NCI-H2029 treated with DMSO at 0.1 percent for 48 hours (cell line): ENCODE data around the gene SRXN1.
A peak's percentile ranks its signal among the peaks of the same experiment; 100 is the strongest.

Source experiments
- DNase-seq: peaks from one replicate; lab custom pipeline; 2025; lab: John Stamatoyannopoulos, UW

The SRXN1 gene

GRCh38 chr20:675453-676314 is 22.7 kb upstream of the SRXN1 start, which contains the start of gene SCRT2:
Gene SCRT2, minus strand, starts transcription at chr20:675802. Its CDS starts 201 bp downstream, at chr20:675601.
- DNase-seq: no peak

DNA sequence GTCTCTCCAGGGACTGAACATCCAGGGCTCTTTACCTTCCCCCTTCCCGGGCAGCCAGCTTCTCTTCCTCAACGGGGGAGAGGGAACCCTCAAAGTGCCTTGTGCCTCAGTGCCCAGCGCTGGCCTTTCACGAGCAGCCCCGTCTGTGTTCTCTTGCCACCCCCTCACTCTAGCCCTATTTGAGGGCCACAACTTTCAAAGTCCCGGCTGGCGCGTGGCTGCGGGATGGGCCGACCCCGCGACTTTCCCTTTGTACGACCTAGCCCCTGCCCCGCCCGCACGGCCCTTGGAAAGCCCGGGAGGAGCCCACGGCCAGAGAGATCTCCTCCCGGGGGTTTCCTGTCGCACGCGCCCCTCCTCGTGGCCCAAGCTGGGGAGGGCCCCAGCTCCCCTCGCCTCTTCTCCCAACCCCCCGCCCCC is 22.0 kb upstream of the SRXN1 start:
- no peak for DNase-seq

DNA sequence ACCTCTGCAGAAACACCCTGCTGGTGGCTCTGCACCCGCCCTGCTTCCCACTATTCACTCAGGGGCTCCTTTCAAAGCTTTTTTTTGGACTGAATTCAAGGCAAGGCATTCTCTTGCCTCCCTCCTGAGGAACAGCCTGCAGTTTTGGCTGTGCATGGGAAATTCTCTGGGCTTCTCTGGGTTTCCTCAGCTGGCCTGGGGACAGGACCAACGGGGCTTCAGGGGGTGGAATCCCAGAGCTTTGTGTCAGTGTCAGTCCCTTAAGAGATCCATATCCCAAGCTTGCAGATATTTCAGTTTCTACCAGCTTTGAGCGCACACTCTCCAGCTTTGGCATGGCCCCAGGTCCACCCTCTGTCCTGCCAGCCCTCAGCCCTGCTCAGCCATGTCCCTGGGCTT is 20.6 kb upstream of the SRXN1 start:
- DNase-seq: no peak

GRCh38 chr20:672963-673602 is 20.1 kb upstream of the SRXN1 start:
- DNase-seq: no peak

DNA sequence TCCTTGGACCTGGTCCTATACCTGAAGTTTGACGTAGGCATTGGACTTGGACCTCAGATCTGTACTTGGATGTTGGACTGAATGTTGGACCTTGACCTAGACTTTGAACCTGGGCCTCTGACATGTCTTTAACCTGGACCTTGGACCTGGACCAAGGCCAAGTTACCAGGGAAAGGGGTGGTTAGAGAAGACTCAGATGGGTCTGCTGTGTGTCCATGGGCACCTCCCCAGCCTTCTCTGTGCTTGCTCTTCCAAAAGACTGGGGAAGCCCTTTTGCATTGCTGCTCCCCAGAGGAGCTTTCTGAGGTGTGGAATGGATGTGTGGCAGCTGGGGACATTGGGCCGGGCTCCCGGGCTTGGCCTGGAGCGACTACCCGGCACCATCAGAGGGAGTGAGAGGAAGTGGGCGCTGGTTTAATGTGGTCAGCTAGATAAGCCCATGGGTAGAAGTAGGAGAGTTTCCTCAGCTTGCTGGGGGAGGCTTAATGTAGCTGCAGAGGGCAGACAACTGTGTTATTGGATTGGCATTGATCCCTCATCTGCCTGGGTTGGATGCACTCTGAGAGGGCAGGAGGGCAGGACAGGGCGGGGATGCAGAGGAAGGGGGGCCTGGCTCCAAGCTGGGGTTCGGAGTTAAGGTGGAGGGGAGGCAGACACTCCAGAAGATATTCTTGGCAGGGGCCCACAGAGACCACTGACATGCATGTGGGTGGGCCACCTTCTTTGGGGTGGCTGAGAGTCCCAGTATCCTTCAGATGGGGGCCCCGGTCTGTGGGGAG is 18.4 kb upstream of the SRXN1 start:
- no peak for DNase-seq

GRCh38 chr20:669573-669972 is 16.6 kb upstream of the SRXN1 start:
- no peak for DNase-seq

- no peak for DNase-seq
Measured at GRCh38 chr20:668638-669037, 15.6 kb upstream of the SRXN1 start.

- no peak for DNase-seq
Measured at GRCh38 chr20:668050-668449, 15.1 kb upstream of the SRXN1 start.

- no peak for DNase-seq
Measured at GRCh38 chr20:667351-668034, 14.5 kb upstream of the SRXN1 start.

DNA sequence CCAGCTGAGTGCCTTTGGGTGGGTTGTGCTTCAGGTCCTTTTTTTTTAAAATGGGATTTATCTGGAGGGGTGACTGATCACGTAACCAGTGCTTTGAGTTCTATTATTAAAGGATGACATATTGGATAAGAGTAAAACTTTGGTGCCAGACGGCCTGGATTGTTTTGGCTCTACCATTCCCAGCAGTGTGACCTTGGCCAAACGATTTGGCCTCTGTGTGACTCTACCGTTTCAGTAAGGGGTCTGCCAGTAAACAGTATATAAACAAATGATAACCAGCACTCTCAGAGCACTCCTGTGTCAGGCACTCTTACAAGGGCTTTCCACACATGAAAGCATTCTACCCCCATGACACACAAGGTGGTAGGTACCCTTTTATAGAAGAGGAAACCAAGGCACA is 13.9 kb upstream of the SRXN1 start:
- no peak for DNase-seq

DNA sequence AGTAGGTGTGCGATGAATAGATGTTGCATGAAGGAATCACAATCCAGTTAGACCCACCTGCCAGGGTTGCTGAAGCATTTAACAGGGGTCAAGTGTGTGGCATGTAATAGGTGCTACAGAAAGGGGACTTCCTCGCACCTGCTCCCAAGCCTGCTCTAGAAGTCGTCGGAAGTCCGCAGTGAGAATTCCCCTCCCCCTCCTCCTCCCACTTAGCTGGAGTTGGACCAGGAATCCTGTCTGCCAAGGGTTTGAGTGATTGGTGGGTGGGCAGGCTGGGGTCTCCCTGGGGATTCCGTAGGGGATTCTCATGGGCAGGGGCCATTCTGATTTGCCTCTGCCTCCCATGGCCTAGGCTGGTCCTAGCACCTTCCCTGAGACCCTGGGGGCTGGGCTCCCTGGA is 12.3 kb upstream of the SRXN1 start:
- peak; percentile 18 for DNase-seq

DNA sequence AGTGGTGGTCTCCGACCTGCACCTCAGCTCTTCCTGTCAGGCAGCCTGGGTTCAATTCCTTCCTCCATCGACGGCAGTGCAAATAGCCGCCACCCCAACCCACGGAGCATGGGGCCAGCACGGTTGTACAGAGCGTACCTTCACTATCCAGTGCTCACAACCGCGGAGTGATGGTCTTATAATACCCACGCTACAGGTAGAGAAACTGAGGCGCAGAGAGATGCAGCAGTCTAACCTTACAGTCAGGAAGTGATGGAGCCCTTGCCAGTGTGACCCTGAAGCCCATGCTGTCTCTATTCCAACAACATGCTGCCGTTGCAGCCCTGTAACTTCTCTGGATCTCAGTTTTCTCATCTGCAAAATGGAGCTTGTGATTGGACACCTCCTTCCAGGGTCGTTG is 11.6 kb upstream of the SRXN1 start:
- DNase-seq: no peak

DNA sequence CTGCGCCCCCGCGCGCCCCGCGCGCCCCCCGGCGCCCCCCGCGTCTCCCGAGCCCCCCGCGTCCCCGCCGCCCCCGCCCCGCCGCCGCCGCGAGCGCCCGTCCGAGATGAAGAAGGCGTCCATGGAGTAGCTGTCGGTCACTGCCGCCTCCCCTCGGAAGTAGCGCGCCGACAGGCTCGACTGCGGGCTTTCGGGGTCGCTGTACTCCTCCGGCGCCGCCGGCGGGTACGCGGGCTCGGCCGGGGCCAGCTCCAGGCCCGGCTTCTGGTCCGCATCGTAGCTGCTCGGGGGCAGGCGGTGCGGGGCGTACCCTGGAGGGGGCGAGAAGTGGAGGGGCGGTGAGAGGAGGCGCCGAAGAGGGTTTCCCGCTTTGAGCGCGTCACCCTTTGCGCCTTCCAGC is 11.2 kb upstream of the SRXN1 start:
- no peak for DNase-seq

- DNase-seq: no peak
Measured at GRCh38 chr20:663315-664090, 10.5 kb upstream of the SRXN1 start.

DNA sequence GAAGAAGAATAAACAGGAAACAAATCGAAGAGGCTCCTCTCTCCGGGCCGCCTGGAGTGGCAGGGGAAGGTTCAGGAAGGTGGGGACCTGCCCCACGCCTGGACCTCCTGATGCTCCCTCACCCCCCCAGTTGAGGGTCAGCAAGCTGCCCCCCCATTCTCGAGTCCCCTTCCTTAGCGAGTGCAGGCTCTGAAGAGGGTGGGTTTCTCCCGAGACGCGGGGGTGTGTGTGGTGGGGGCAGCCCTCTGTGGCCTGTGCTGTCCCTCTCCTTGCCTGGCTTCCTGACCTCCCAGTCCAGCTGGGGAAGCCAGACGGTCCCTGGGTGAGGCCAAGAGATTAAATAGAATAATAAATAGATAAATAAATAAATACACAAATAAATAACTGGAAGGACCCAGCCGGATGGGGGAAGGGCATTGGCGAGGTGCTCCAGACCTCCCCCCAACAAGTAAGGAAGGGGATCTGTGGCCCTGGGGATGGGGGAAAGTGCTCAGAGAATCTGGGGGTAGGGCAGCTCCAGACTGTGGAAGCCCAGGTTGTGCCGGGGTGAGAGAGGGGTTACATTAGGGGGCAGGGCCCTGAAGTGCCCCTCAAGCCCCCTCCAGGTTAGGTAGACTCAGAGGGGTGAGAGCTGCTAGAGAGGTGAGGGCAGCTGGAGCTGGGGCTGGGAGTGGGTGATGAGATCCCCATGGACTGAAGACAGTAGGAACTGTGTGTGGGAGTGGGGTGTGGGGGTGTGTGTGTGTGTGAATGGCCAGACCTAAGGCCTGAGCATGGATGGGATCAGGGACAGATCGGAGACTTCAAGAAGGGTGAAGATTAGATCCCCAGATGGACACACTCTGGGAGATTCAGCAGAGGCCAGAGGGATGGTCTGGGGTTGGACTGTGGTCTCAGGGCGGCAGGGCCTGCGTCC is 9.5 kb upstream of the SRXN1 start:
- no peak for DNase-seq

GRCh38 chr20:661474-662270 is 8.7 kb upstream of the SRXN1 start:
- no peak for DNase-seq

DNA sequence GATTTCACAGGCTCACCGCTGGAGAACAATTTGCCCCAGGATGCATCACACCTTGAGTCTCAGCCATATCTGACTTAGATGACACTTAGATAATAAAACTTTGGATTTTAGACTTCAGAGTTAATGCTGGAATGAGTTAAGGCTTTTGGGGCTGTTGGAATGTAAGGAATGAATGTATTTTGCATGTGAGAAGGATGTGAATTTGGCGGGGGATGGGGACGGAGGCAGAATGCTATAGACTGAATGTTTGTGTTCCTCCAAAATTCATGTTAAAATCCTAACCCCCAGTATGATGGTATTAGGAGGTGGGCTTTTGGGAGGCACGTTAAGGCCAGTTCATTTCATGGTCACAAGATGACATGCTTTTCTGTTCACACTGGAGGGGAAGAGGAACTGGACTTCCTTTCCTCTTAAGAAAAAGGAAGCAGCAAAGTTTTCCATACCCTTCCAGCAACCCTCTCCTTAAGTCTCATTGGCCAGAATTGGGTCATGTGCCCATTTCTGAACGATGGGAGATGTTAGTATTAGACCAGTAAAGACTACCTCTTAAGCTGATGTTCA is 5.8 kb upstream of the SRXN1 start:
- no peak for DNase-seq

DNA sequence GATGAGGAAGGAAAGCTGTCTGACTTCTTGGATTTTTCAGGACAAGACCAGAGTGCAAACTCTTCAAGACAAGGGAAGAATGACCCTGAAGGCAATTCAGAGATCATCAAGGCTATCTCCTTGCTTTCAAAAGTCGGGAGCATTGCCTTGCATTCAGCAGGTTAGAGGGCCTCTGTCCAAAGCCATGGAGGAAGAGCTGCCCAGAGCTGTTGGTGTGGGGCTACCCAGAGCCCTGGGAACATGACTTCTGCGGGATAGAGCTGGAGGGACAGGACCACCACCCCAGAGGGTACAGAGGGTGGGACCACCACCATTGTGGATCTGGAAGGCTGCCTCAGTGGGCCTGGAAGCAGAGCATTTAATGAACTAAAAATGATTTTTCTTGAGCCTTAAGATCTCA is 5.2 kb upstream of the SRXN1 start:
- DNase-seq: no peak
